ENCODE results near the gene SLC35G4.

DNA sequence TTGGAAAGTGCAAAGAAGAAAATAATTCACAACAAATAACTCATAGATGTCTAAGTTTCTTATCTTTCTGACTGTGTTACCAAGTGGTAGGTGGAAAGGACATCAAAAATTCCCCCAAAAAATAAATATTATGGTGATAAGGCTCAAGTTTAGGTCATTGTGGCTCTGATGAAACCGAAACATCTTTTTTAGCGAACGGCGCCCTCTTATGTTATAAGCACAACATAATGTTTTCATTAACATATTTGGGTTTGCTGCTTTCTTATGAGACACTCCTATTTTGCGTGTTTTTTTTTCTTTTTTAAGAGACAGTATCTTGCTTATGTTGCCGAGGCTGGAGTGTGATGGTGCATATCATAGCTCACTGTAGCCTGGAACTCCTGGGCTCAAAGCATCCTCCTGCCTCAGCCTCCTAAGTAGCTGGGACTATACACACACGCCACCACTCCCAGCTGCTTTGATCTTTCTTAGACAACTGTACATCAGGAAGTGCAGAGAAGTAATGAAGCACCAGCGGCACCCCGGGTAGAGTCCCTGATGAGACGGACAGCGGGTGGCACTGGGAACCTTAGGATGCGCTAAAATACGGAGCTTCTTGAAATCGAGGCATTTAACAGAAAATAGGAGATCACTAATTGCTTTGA is 38.5 kb upstream of the SLC35G4 start:
- TF ChIP-seq, protein P1, sequence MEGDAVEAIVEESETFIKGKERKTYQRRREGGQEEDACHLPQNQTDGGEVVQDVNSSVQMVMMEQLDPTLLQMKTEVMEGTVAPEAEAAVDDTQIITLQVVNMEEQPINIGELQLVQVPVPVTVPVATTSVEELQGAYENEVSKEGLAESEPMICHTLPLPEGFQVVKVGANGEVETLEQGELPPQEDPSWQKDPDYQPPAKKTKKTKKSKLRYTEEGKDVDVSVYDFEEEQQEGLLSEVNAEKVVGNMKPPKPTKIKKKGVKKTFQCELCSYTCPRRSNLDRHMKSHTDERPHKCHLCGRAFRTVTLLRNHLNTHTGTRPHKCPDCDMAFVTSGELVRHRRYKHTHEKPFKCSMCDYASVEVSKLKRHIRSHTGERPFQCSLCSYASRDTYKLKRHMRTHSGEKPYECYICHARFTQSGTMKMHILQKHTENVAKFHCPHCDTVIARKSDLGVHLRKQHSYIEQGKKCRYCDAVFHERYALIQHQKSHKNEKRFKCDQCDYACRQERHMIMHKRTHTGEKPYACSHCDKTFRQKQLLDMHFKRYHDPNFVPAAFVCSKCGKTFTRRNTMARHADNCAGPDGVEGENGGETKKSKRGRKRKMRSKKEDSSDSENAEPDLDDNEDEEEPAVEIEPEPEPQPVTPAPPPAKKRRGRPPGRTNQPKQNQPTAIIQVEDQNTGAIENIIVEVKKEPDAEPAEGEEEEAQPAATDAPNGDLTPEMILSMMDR (IDR thresholded peaks at IDR 0.05), result no peak
- TF ChIP-seq POLR2A (IDR thresholded peaks at IDR 0.05) (no peak), EP300 (IDR thresholded peaks at IDR 0.05) (no peak)
